ENCODE data around the gene RYR3.

- no peak for TF ChIP-seq CTCF (conservative IDR thresholded peaks at IDR 0.05; ENCODE audit: low read depth, low read length)
- TF ChIP-seq EZH2 (IDR thresholded peaks at IDR 0.05; ENCODE audit: borderline replicate concordance, low read depth, low read length, poor library complexity, severe bottlenecking), result no peak
These were observed 32.5 kb downstream of the RYR3 start for GRCh38 chr15:33343275-33343674.

All from A673 (cell line).